Renal pelvis (tissue), 4 donors: ENCODE data around the gene GNA14. TPM values are rescaled to one million over a fixed set of nuclear protein-coding genes. Genes with fewer than 3 reads are reported as not detected.
"Not testable (repeated sequence)": the region's sequence is repeated elsewhere in the genome, so short reads cannot be mapped to it uniquely, and the experiment has no call there.

Experiments
- DNase-seq: peaks from one replicate; pipeline ENCODE4 v3.0.0-alpha.2; 2013
- polyA plus RNA-seq, 3 donors: library from polyadenylated mRNA; unstranded; fragments of 120-200 nt; gene quantifications; one replicate each; pipeline ENCODE4 v1.2.1, GENCODE V29; 2013; ENCODE audit not compliant: insufficient read length in 3 of 3

GNA14 gene
- polyA plus RNA-seq, 3 donors, result 12.4 to 13.7 (median 13.6) TPM

DNA sequence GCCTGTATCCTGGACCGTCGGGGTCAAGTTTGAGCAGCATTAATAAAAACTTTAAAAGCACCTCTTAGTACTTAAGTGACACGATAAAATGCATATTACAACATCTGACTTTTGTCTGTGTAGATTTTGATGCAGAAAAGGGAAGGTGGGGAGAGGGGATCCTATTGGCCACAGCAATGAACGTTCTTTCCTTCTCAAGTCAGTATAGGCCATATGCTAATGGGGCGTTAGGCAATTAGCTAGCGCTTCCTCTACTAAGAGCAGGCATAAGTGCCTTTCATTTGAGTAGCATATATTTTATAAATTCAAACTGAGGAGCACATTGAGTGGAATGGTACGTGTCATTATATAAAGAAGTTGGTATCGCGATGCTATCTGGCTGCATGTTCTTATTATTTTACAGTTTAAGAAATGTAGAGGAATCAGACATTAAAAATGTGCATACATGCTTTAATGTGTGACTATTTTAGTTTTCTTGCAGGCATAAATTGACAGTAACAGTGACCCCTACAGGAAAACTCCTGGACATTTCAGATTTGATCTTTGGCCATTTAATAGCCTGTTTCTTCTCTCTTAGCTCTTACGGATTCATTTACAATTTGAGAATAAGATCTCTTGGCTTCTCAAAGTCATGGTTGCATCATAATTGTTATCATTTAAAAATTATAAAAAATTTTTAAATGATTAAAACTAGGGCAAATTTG, 1.1 kb upstream of the GNA14 start:
- no peak for DNase-seq

DNA sequence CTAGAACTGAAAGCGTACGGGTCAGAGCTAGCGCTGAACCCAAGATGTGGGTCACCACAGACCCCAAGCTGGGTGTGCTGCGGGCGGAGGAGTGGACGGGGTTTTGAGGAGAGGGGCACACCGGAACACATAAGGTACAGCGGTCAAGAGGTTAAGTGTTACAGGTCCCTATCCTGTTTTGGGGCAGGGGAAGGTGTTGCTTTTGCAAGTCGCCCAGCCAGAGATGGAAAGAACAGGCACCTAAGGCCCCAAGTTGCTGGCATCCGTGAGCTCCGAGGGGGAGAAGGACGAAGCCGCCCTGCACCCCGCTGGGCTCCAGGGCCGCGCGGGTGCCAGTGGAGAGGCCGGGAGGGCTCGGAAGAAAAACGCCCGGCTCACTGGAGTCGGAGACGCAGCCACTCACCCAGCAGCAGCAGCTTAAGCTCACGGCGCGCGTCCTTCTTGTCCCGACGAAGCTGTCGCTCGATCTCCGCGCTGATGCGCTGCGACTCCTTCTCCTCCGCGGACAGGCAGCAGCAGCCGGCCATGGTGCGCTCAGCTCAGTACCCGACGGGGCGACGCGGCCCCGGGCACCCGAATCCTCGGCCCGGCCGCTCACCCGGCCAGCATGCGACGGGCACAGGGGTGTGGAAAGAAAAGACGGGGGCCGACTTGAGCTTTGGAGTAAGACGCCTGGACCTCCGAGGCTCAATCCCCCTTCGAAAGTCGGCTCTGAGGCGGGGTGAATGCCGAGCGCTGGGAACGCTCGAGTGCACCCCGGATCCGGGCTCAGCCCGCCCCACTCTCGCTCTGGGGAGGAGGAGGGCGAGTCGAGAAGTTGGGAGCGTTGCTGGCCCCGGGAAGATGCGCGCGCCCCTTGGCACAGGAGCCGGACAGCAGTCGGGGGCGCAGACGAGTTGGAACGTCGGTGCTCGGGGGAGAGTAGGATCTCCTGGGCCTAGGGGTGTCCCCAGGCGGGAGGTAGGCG, 572 bp downstream of the GNA14 start:
- DNase-seq, result no peak

DNA sequence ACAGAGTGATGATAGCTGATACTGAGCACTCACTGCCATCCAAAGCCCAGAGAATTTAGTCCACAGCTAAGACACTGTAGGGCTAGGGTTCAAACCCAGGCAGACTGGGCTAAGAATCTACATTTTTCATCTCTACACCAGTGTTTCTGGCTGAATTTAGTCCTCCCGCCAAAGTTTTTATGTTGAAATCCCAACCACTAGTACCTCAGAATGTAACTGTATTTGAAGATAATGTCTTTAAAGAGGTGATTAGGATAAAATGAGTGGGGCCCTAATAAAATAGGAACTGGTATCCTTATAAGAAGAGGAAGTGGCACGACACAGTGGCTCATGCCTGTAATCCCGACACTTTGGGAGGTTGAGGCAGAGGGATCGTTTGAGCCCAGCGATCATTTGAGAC, 4.3 kb downstream of the GNA14 start:
- no peak for DNase-seq

DNA sequence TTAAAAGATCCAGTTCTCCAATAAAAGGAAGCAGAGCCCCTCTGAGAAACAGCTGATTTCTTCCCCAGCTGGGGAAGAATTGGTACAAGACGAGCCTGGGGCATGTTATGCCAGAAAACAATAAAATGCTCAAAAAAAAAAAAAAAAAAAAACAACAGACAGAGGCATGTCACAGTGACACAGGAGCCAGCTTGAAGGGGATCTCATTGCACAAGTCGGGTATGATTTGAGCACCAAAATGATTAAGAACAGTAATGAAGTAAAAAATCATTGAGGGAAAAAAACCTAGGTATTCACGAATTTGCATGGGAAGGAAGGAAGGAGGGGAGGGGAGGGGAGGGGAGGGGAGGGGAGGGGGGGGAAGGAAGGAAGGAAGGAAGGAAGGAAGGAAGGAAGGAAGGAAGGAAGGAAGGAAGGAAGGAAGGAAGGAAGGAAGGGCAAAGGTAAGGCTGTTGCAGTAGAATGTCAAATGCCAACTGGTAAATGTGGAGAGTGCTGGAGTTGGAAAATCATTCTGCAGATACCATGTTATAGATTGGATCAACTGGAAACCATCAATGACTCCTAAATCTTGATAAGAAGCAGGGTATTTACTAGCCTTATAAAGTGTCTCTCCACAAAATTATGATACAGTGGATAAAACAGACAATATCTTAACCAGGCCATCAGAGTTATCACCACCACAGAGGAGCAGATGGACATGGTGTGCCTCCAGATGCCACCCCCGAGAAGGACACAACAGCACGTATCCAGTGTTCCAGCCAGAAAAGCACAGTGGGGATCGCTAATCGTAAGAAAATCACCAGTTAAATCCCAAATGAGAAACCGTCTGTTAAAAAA, 7.2 kb downstream of the GNA14 start:
- no peak for DNase-seq

GRCh38 chr9:77632652-77633051, 15.5 kb downstream of the GNA14 start:
- no peak for DNase-seq

DNA sequence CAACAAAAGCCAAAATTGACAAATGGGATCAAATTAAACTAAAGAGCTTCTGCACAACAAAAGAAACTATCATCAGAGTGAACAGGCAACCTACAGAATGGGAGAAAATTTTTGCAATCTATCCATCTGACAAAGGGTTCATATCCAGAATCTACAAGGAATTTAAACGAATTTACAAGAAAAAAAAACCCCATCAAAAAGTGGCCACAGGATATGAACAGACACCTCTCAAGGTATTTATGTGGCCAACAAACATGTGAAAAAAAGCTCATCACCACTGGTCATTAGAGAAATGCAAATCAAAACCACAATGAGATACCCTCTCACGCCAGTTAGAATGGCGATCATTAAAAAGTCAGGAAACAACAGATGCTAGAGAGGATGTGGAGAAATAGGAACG, 19.3 kb downstream of the GNA14 start:
- DNase-seq, result not testable (repeated sequence)

- DNase-seq, result no peak
These were observed 31.9 kb downstream of the GNA14 start for GRCh38 chr9:77616191-77616590.

GRCh38 chr9:77614645-77615044, 33.5 kb downstream of the GNA14 start:
- DNase-seq, result no peak

- no peak for DNase-seq
These were observed 41.6 kb downstream of the GNA14 start for GRCh38 chr9:77606526-77606925.

- no peak for DNase-seq
These were observed 42.5 kb downstream of the GNA14 start for GRCh38 chr9:77605449-77606220.

DNA sequence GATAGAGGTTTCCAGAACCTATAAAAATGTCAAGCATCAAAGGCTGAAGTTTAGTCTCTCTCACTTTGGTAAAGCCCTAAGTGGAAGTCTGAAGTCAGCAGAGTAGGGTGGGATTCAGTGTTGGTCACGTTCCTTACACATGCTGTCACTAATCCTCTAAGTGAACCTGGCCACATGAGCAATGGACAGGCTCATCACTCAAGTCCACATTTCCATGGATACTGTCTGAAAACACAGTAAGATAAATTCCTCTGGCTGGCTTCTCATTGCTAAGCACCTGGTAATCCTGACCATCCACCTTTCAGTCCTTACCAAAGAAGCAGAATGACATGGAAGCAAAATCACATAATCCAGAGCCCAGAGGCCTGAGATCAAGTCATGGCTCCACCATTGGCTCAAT, 43.8 kb downstream of the GNA14 start:
- no peak for DNase-seq

GRCh38 chr9:77602852-77603251, 45.3 kb downstream of the GNA14 start:
- DNase-seq, result no peak

DNA sequence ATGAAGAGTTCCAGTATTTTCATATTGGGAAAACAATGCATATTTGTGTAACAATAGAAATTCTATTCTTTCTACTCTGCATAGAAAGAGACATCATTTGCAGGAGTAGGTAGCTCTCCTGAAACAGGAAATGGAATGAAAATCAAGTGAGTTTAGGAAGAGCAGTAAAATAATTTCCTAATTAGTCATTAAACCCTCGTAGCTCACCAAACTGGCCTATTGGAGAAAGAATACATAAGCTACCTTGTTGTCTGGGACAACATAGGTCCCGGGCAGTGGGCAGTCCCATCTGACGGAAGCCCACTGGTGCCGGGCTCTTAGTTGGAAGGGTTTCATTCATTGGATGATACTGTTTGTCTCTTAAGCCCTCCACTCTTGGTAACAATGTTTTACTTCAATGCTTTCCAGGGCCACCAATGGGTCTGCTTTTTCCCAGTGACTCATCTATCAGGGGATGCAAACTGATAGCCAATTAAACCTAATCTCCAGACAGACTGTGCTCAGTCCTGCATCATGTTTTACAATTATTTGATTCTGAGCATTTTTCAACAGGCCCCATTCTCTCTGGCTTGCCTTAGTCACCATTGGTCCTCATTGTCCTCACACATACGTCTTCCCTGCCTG, 46.5 kb downstream of the GNA14 start:
- DNase-seq, result no peak

- DNase-seq, result no peak
These were observed 47.3 kb downstream of the GNA14 start for GRCh38 chr9:77600810-77601209.

- DNase-seq, result no peak
These were observed 48.6 kb downstream of the GNA14 start for GRCh38 chr9:77599492-77599891.

DNA sequence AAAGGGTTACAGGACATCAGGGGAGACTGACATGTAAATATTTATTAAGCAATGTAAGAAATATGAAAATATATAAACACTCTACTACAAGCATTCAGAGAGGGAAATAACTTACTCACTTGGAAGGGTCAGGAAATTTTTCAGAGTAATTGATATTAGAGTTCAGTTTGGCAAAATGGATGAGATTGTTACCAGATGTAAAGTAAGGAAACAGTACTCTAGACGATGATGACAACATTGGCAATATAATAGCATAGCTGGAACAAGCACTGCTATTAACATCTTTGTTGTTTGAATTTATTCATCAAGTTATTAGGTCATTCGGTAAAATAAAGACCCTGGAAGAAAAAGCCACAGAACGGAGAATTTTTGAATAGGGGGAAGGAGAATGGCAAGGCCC, 49.1 kb downstream of the GNA14 start:
- no peak for DNase-seq

GRCh38 chr9:77598524-77598923, 49.6 kb downstream of the GNA14 start:
- peak; percentile 83 for DNase-seq

GRCh38 chr9:77597057-77597456, 51.1 kb downstream of the GNA14 start:
- DNase-seq, result no peak

DNA sequence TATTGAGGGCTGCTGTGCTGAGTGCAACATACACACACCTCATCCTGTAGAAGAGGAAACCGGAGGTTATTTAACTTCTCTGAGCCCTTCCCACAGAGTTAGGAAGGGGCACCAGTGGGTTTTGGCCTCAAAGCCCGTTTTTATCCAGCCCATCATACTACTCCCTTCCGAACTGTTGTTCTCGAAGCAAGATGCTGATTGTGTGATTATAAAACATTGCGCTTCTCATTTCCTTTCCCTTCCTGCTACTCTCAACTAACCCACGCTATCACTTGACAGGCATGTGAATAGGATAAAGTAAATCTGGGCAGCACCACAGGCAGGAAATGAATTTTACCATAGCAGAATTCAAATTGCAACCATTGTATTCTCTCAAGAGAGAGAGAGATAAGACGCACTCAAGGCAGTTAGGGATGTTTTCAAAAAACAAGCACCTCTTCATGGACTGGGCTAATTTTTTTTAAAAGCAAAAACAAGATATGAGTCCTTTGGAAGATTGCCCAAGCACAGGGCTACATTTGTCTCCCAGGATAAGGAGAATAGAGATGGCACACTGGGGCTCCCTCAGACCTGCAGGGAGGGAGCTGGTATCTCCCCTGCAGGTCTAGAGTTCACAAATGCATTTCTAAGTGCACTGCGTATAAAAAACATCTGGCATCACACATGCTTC, 52.6 kb downstream of the GNA14 start:
- DNase-seq, result no peak

- DNase-seq, result no peak
These were observed 53.2 kb downstream of the GNA14 start for GRCh38 chr9:77594963-77595362.
